Melanocyte of skin (primary cell): ENCODE results near the gene TUBB4B. TPM values are rescaled to one million over a fixed set of nuclear protein-coding genes. Genes with fewer than 3 reads are reported as not detected.

Experiments used
- total RNA-seq, 2 donors: library from RNA; depleted of rRNA; stranded (reverse); fragments of >200 nt; gene quantifications; 2 replicates each; pipeline ENCODE4 v1.2.3, GENCODE V29; 2012

Gene TUBB4B
- 100 to 1,000 TPM; 123 to 528 TPM for total RNA-seq

GRCh38 chr9:137240841-137241489 lies at the start of gene TUBB4B:
TUBB4B (plus strand) TSS chr9:137241287; CDS start chr9:137241361, 74 bp downstream.

GRCh38 chr9:137200311-137201204 lies 40.5 kb upstream of the TUBB4B start, which contains the start of gene TPRN:
TPRN (minus strand) TSS chr9:137200741; CDS start chr9:137200711, 30 bp downstream.

DNA sequence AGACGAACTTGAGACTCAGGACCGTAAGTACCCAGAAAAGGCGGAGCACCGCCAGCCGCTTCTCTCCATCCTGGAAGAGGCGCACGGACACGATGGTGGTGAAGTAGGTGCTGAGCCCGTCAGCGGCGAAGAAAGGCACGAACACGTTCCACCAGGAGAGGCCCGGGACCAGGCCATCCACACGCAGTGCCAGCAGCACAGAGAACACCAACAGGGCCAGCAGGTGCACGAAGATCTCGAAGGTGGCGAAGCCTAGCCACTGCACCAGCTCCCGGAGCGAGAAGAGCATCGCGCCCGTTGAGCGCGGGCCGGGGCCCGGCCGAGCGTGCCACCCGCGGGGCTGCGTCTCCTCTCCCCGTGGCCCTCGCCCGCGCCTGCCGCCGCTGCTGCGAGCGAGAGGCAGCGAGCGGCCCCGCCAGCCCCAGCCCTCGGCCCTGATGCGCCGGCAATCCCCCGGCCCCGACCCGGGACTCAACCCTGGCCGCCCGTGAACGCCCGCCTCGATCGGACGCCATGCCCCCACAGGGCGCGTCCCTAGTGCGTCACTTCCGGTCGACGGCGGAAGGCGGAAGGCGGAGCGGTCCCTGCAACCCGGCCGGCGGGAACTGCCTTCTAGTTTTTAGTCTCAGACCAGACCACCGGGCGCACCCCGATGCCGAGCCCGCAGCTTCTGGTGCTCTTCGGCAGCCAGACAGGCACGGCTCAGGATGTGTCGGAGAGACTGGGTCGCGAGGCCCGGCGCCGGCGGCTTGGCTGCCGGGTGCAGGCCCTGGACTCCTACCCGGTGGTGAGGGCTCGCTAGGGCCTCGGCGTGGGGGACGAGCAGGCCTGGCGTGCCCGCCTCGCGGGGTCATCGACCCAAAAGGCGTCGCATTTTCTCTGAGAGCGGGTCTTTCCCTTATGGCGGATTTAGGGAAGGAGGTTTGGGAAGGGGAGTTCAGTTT lies 35.7 kb upstream of the TUBB4B start, which contains the start of the genes NDOR1 and TMEM203:
NDOR1 (plus strand) TSS at position 575 of the 944 bp plus-strand sequence; CDS start at position 653, 78 bp downstream.
TMEM203 (minus strand) TSS at position 523 of the 944 bp plus-strand sequence; CDS start at position 289, 234 bp downstream.

GRCh38 chr9:137222190-137223077 lies 18.7 kb upstream of the TUBB4B start, which contains the start of gene RNF208:
RNF208 (minus strand) TSS chr9:137222240; CDS start chr9:137221212, 1,028 bp downstream.

GRCh38 chr9:137224830-137225694 lies 16.0 kb upstream of the TUBB4B start, which contains the start of gene CYSRT1:
CYSRT1 (plus strand) TSS chr9:137225174; CDS start chr9:137225622, 448 bp downstream.

GRCh38 chr9:137227054-137227852 lies 13.8 kb upstream of the TUBB4B start, which contains the start of gene RNF224:
RNF224 (plus strand) TSS chr9:137227502; CDS start chr9:137228336, 834 bp downstream.

GRCh38 chr9:137230705-137231371 lies 10.2 kb upstream of the TUBB4B start, which contains the start of gene SLC34A3:
SLC34A3 (plus strand) TSS chr9:137230901; CDS start chr9:137231703, 802 bp downstream.

GRCh38 chr9:137251194-137251461 lies 10.0 kb downstream of the TUBB4B start, which contains the start of gene STPG3:
STPG3 (plus strand) TSS chr9:137251286; CDS start chr9:137251287, 1 bp downstream.

DNA sequence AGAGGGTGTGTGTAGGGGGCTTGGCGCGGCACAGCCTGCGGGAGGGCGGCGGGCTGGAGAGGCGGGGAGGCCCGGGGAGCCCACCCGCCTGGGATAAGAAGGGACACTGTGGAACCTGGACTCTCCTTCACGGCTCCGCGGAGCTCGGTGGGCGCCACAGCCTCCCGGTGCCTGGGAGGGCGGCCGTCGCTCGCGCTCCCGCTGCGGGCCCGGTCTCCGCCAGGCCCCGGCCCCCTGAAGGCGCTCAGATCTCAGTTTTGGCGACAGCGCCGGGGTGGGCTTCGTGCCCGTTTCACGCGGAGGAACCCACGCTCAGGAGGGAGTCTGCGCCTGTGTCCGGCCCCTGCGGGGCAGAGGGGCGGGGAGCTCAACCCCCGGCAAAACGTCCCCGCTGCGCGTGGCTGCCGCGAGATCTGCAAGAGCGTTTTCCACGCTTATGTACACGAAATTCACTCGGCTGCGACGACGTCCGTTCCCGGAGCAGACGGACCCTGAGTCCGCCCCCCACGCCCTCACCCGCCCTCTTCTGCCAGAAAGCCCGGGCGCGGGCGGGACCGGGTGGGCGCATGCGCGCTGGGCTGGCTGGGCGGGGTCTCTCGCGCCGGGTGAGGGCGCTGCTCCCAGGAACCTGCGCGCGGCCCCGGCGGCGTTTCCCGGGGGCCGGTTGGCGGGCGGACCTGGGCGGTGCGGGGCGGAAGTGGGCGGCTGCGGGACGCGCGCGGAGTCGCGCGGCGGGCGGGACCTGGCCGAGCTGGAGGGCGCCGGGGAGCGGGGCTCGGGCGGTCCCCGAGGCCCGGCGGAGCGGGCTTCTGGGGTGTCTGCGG lies 13.7 kb downstream of the TUBB4B start, which contains the start of gene NELFB:
NELFB (plus strand) TSS at position 704 of the 824 bp plus-strand sequence.

GRCh38 chr9:137277329-137278041 lies 36.4 kb downstream of the TUBB4B start, which contains the start of gene TOR4A:
TOR4A (plus strand) TSS chr9:137277726; CDS start chr9:137278690, 964 bp downstream.

Other genes starting within 250 kb of the TUBB4B start
- 10 to 100 TPM; 15.1 to 20.6 TPM for gene PAXX, start 248.9 kb upstream of the TUBB4B start, total RNA-seq
- gene CLIC3, start 244.7 kb upstream of the TUBB4B start, total RNA-seq: not detected
- 10 to 100 TPM in 1 of 2 donors, 1 to 10 TPM in 1; 6.0 to 15.5 TPM for gene ABCA2, start 213.1 kb upstream of the TUBB4B start, total RNA-seq
- not detected for gene FUT7, start 209.2 kb upstream of the TUBB4B start, total RNA-seq
- gene NPDC1, start 195.1 kb upstream of the TUBB4B start, total RNA-seq: 1 to 10 TPM; 4.8 to 5.7 TPM
- gene ENTPD2, start 187.2 kb upstream of the TUBB4B start, total RNA-seq: not detected
- gene SAPCD2, start 170.7 kb upstream of the TUBB4B start, total RNA-seq: 10 to 100 TPM in 1 of 2 donors, 1 to 10 TPM in 1; 5.5 to 12.0 TPM
- gene UAP1L1, start 163.8 kb upstream of the TUBB4B start, total RNA-seq: 10 to 100 TPM; 27.0 to 34.4 TPM
- 10 to 100 TPM; 44.3 to 55.7 TPM for gene MAN1B1, start 154.3 kb upstream of the TUBB4B start, total RNA-seq
- gene DPP7, start 126.6 kb upstream of the TUBB4B start, total RNA-seq: 100 to 1,000 TPM in 1 of 2 donors, 10 to 100 TPM in 1; 90.9 to 110 TPM
- not detected for gene GRIN1, start 102.1 kb upstream of the TUBB4B start, total RNA-seq
- gene LRRC26, start 71.2 kb upstream of the TUBB4B start, total RNA-seq: not detected
- not detected for gene TMEM210, start 69.2 kb upstream of the TUBB4B start, total RNA-seq
- 10 to 100 TPM; 20.6 to 25.6 TPM for gene ANAPC2, start 52.7 kb upstream of the TUBB4B start, total RNA-seq
- 100 to 1,000 TPM in 1 of 2 donors, 10 to 100 TPM in 1; 70.2 to 109 TPM for gene SSNA1, start 52.6 kb upstream of the TUBB4B start, total RNA-seq
- 10 to 100 TPM in 1 of 2 donors, 1 to 10 TPM in 1; 7.7 to 12.7 TPM for gene TPRN, start 40.5 kb upstream of the TUBB4B start, total RNA-seq
- 10 to 100 TPM; 34.1 to 43.6 TPM for gene TMEM203, start 35.6 kb upstream of the TUBB4B start, total RNA-seq
- gene NDOR1, start 35.6 kb upstream of the TUBB4B start, total RNA-seq: 10 to 100 TPM; 12.4 to 16.0 TPM
- not detected for gene RNF208, start 19.0 kb upstream of the TUBB4B start, total RNA-seq
- under 1 TPM; 0.67 to 0.69 TPM for gene CYSRT1, start 16.1 kb upstream of the TUBB4B start, total RNA-seq
- gene RNF224, start 13.8 kb upstream of the TUBB4B start, total RNA-seq: under 1 TPM in 1 of 2 donors, not detected in 1; under 0.01 TPM
- not detected for gene SLC34A3, start 10.4 kb upstream of the TUBB4B start, total RNA-seq
- not detected for gene STPG3, start 10.0 kb downstream of the TUBB4B start, total RNA-seq
- gene NELFB, start 14.0 kb downstream of the TUBB4B start, total RNA-seq: 10 to 100 TPM; 42.3 to 56.9 TPM
- 10 to 100 TPM in 1 of 2 donors, 1 to 10 TPM in 1; 1.7 to 11.3 TPM for gene TOR4A, start 36.4 kb downstream of the TUBB4B start, total RNA-seq
- gene NRARP, start 61.0 kb downstream of the TUBB4B start, total RNA-seq: under 1 TPM in 1 of 2 donors, not detected in 1; under 0.01 TPM
- 1 to 10 TPM; 2.0 to 5.5 TPM for gene EXD3, start 181.9 kb downstream of the TUBB4B start, total RNA-seq
- under 1 TPM; under 0.01 to 0.69 TPM for gene NOXA1, start 182.1 kb downstream of the TUBB4B start, total RNA-seq
- not detected for gene ENTPD8, start 200.1 kb downstream of the TUBB4B start, total RNA-seq
- 10 to 100 TPM; 25.5 to 27.0 TPM for gene NSMF, start 218.0 kb downstream of the TUBB4B start, total RNA-seq